DND-41 (cell line): ENCODE results near the gene ZCCHC24.

Experiments used
- CTCF ChIP-seq: IDR thresholded peaks from 2 replicates; pipeline ENCODE4 v1.5.1; 2012; ENCODE audit warnings: borderline replicate concordance, low read length, moderate library complexity, mild to moderate bottlenecking; ENCODE audit not compliant: poor library complexity, severe bottlenecking; ENCODE audit errors: extremely low read depth
- EZH2 ChIP-seq: IDR thresholded peaks from 3 replicates; pipeline ENCODE4 v1.6.1; 2012; ENCODE audit warnings: borderline replicate concordance, low read depth, mild to moderate bottlenecking, moderate library complexity, low read length, inconsistent platforms; ENCODE audit not compliant: severe bottlenecking

DNA sequence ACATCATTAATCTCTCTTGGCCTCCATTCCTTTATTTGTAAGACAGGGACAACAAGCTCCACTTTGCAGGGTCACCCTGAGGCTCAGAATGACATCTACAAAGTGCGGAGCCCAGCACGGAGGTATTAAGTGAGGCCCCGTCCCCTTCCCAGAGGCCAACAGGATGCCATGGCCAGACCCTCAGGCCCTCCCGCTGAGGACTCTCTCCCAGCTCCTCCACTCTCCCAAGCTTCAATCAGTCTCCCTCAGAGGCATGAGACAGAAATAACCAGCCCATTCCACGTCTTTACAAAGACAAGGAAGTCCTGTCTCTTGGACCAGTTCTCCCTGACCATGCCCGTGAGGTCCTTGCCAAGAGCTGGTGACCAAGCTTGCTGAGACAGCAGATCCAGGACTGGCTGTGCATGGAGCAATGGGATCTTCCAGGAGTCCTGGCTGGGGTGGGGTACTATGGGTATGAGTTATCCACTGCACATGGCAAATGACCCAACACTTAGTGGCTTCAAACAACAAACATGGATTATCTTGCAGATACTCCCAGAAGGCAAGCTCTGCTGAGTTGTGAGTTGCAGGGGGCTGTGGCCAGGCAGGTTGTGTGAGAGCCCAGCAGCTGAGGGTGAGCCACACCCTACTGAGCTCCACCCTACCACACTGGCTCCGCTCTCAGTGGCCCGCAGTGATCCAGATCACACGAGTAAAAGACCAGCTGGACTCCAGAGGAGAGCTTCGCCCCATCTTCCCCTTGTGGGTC is 102.4 kb downstream of the ZCCHC24 start:
- no peak for TF ChIP-seq CTCF
- no peak for TF ChIP-seq EZH2
